Cortex of kidney (tissue), 1 donor: Measurements from ENCODE around the gene DNAH14.
"Not testable (repeated sequence)": the region's sequence is repeated elsewhere in the genome, so short reads cannot be mapped to it uniquely, and the experiment has no call there.

Experiments used
- DNase-seq: peaks from one replicate; lab custom pipeline; 2025; lab: John Stamatoyannopoulos, UW

Gene DNAH14

GRCh38 chr1:225257081-225257480, 327.6 kb downstream of the DNAH14 start:
- no peak for DNase-seq

DNA sequence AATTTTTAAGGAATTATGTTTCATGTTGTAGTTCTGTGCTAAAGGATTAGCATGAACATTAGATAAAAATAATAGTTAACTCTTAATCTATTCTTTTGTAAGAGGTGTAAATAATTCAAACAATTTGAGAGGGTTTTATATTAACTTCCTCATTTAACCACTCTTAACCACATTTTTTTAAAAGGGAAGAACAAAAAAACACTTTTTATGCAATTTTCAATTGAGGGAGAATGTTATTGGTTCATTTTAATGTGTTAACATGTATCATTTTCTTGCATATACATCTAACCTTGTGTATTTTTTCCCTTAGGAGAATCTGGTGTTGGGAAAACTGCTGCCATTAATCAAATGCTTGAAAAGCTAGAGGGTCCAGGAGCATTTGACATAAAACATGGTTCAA, 329.3 kb downstream of the DNAH14 start:
- DNase-seq, result no peak

DNA sequence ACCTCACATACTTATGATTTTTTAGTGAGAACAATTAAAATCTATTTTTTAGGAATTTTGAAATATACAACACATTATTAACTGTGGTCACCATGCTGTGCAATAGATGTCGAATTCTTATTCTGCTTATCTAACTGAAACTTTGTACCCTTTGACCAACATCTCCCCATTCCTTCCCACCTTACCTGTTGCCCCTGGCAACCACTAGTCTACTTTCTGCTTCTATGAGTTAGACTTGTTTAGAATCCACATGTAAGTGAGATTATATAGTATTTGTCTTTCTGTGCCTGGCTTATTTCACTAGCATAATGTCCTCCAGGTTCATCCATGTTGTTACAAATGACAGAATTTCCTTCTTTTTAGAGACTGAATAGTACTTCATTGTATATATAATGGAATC, 330.1 kb downstream of the DNAH14 start:
- DNase-seq, result no peak

DNA sequence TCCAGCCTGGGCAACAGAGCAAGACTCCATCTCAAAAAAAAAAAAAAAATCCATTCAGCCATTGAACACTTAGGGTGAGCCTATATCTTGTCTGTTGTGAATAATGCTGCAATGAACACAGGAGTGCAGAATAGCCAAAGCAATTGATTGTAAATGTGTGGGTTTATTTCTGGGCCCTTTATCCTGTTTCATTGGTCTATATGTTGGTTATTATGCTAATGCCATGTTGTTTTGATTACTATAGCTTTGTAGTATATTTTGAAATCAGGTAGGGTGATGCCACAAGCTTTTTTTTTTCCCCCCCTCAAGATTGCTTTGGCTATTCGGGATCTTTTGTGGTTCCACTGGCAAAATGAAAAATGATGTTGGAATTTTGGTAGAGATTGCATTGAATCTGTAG, 330.8 kb downstream of the DNAH14 start:
- DNase-seq, result no peak

GRCh38 chr1:225277445-225277844, 348.0 kb downstream of the DNAH14 start:
- DNase-seq, result no peak

DNA sequence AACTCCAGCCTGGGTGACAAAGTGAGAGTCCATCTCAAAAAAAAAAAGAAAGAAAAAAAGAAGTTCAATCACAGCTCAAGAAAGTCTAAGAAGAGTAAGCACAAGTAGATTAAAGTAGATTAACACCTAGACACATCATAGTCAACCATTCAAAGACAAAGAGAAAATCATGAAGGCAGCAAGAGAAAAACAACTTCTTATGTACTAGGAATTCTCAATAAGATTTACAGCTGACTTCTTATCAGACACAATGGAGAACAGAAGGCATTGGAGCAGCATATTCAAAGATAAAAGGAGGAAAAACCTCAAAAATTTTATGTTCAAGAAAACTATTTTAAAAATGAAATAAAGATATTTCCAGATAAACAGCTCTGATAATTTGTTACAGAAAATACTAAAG, 351.1 kb downstream of the DNAH14 start:
- no peak for DNase-seq

- DNase-seq, result no peak
These were observed 360.8 kb downstream of the DNAH14 start for GRCh38 chr1:225290244-225290643.

DNA sequence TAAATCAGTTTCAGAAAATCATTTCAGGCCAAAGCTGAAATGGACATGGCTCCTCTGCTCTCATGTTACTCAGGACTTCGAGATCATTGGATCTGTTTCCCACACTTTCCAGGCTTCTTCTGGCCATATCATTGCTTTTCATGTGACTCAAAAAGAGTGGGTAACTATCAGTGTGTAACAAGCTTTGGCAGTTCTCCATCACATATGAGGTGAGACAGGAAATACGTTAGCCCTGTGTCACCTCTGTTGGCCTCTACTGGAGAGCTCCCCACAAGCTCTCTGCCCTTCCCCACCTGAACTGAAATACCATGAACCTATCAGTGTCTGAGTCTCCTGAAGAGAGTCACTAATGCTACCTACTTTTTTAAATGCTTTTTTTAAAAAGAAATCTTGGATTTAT, 370.1 kb downstream of the DNAH14 start:
- DNase-seq, result no peak

DNA sequence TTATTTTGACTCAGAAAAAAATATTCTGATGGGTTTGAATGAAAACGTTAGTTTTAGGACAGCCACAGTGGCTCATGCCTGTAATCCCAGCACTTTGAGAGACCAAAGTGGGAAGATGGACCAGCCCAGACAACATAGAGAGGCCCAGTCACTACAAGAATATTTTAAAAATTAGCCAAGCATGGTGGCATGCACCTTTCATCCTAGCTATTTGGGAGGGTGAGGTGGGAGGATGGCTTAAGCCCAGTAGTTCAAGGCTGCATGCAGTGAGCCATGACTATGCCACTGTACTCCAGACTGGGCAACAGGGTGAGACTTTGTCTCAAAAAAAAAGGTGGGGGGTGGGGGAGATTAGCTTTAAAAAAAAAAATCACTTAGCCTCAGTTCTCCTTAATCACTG, 370.9 kb downstream of the DNAH14 start:
- DNase-seq, result no peak

DNA sequence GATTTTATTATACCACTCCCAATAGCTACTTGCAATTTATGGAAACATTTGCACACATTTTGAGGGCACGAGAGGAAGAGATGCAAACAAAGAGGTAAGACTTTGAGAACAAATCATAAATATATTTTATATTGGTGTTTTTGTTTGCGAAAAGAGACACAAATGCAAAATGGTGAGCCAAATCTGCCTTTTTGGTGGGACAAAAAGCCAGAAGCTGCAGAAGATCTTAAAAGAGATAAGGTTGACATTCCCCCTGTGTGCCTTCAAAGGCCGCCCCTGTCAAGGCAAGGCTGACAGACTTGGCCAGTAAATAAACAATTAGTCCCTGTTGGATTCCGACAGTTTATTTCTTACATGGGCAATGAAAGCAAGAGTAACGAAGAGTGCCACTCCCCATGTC, 375.5 kb downstream of the DNAH14 start:
- no peak for DNase-seq

- DNase-seq, result not testable (repeated sequence)
These were observed 381.1 kb downstream of the DNAH14 start for GRCh38 chr1:225310544-225310943.

DNA sequence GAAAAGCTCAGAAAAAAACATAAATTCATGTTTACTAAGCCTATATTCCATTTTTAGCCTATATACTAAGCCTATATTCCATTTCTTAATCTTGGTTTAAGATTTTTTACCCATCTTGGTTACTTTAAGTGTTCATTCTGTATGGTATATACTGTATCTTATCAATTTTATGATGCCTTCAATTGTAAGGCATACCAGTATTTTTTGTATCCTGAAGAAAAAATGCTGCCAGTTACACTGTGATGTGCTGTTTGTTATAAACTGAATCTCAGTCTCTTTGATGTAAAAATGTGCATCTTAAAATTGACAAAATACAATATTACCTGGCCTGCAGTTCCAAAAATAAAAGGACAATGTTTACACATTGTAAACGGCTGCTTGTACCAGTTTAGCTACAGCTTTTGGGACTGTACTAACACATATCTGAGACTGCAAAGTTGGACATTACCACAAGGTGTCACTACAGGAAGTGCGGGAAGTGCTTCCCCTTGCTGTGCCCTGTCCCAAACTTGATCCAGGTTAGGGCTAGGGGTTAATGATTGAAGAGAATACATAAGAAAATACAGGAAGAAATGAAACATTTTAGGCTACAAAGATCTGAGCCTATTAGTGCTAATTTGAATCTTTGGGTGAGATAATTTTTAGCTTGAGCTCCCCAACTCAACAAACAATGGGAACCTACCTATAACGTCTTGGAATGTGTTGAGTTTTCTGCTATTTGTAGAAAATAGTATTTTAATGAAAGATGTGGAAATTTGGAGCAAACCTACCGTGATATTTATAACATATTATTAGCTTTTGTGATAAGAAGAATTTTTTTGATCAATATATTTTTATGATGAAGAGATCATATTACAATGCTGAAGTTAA, 389.5 kb downstream of the DNAH14 start:
- no peak for DNase-seq

DNA sequence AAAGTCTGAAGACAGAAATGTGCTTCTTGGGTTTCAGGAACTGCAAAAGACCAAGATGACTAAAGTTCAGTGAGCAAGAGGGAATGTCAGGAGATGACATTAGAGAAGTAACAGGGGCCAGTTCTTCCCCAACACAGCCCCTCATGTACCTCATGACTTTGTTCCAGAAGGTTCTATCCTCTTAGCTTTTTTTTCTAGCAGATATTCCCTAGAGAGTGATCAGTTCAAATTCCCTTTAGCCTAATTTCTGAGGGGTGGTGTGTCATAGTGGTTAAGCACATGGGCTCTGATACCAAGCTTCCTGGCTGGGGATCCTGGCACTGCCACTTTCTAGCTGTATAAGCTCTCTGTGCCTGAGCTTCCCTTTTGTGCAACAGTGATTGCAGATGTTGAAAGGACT, 390.4 kb downstream of the DNAH14 start:
- DNase-seq, result no peak

GRCh38 chr1:225321784-225322183, 392.3 kb downstream of the DNAH14 start:
- no peak for DNase-seq

- no peak for DNase-seq
These were observed 399.6 kb downstream of the DNAH14 start for GRCh38 chr1:225329041-225329440.

- DNase-seq, result not testable (repeated sequence)
These were observed 400.5 kb downstream of the DNAH14 start for GRCh38 chr1:225329996-225330395.

- DNase-seq, result no peak
These were observed 403.2 kb downstream of the DNAH14 start for GRCh38 chr1:225332686-225333085.

DNA sequence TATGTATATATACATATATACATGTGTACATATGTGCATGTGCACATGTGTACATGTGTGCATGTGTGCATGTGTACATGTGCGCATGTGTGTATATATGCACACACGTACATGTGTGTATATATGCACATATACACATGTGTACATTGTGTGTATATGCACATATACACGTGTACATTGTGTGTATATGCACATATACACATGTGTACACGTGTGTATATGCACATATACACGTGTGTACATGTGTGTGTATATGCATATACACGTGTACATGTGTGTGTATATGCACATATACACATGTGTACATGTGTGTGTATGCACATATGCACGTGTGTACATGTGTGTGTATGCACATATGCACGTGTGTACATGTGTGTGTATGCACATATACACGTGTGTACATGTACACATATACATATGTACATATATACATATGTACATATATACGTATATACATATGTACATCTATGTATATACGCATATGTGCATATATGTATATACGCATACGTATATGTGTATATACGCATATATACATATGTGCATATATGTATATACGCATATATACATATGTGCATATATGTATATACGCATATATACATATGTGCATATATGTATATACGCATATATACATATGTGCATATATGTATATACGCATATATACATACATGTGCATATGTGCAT, 405.8 kb downstream of the DNAH14 start:
- not testable (repeated sequence) for DNase-seq

DNA sequence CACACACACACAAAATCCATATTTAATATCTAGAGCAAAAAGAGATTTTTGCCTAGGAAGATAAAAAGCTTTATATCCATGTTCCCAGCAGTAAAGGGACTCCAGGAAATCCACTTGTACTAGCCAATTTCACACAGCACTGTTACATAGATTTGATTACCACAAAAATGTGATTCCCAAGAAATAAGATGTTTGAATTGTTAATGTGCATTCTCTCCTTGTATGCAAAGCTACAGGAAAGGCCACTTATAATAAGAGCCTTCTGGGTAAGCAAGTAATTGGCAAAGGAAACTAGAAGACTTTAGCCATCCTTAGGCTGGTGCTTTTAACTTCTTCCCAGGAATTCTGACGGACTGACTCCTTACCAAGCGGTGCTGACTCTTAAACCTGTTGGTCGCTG, 409.1 kb downstream of the DNAH14 start:
- DNase-seq, result no peak

- DNase-seq, result no peak
These were observed 412.2 kb downstream of the DNAH14 start for GRCh38 chr1:225341642-225342041.

- no peak for DNase-seq
These were observed 413.2 kb downstream of the DNAH14 start for GRCh38 chr1:225342695-225343094.

DNA sequence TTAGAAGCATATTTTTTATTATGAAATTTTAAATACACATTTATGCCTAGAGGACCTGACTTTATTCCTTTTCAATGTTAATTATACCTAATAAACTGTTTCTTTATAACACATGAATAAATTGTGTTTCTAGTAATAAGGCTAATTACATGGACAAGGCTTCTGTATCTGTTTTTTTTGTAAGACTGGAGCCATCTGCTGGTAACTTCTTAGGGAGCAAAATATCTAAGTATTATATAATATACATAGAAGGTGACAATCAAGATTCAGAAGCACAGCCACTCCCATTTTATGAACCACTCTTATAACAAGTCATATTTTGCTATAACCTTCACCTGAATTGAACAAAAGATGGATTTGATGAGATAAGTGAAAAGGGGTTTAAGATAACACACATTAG, 414.1 kb downstream of the DNAH14 start:
- no peak for DNase-seq

DNA sequence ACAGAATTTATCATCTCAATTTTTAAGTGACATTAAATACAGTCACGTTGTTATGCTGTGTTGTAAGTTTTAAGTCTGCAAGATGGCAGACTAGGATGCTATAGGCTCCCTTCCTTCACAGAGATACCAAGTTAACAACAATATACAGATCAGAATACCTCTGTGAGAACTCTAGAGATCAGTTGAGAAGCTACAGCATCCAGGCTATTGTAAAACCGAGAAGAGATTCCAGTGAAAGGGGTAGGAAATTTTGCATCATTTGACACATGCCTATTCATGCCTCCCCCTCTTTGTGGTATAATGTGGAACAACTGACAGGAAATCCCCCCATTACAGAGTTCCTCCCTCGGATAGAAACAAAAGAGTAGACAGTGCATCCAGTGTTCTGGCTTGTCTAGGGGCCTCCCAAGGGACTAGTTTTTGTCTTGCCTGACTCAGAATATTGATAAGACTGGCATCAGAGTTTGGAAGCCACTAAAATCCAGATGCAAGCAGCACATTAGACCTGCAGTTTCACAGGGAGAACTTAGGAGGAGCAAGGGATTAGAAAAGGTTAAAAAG, 417.7 kb downstream of the DNAH14 start:
- no peak for DNase-seq
